ENCODE data around the gene ROGDI.
A peak's percentile ranks its signal among the peaks of the same experiment; 100 is the strongest.

The ROGDI gene

GRCh38 chr16:4813251-4814003 lies 11.0 kb upstream of the ROGDI start:
- no peak for DNase-seq

GRCh38 chr16:4811773-4812172 lies 9.3 kb upstream of the ROGDI start:
- DNase-seq: no peak

GRCh38 chr16:4811242-4811641 lies 8.8 kb upstream of the ROGDI start:
- no peak for DNase-seq

DNA sequence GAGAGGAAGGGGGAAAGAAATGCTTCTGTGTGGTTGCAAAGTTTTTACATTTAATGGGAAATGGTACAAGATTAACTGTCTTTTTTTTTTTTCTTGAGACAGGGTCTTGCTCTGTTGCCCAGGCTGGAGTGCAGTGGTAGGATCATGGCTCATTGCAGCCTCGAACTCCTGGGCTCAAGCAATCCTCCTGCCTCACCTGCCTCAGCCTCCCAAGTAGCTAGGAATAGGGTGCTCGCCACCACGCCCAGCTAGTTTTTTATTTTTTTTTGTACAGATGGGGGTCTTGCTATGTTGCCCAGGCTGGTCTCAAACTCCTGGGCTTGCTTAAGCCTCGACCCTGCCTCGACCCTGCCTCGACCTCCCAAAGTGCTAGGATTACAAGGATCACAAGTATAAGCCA lies 3.8 kb upstream of the ROGDI start:
- DNase-seq: no peak

GRCh38 chr16:4805231-4805630 lies 2.8 kb upstream of the ROGDI start:
- DNase-seq: no peak

GRCh38 chr16:4803898-4804762 lies 1.7 kb upstream of the ROGDI start:
- DNase-seq: no peak

DNA sequence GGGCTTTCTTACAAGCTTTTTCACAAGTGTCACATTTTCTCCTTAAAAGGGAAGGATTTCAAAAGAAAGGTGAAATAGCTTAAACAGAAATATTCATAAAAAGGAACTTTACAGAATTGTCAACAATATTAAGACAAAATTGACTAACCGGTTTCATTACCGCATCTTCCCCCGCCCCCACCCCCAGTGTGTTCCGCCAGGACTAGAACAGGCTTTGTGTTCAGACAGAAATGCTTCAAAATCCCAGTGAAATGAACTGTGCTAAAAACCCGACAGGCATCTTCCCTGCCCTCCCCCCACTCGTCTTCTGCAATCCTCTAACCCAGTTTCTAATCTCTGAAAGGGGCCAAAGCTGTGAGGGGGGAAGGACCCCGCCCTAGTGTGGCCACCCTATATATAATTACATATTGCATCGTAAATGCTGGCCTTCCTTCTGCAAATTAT lies 990 bp upstream of the ROGDI start:
- no peak for DNase-seq

GRCh38 chr16:4802659-4803287 lies 340 bp upstream of the ROGDI start:
- peak; percentile 82 to 83 for DNase-seq

GRCh38 chr16:4801051-4801961 lies 1.1 kb downstream of the ROGDI start:
- DNase-seq: no peak

DNA sequence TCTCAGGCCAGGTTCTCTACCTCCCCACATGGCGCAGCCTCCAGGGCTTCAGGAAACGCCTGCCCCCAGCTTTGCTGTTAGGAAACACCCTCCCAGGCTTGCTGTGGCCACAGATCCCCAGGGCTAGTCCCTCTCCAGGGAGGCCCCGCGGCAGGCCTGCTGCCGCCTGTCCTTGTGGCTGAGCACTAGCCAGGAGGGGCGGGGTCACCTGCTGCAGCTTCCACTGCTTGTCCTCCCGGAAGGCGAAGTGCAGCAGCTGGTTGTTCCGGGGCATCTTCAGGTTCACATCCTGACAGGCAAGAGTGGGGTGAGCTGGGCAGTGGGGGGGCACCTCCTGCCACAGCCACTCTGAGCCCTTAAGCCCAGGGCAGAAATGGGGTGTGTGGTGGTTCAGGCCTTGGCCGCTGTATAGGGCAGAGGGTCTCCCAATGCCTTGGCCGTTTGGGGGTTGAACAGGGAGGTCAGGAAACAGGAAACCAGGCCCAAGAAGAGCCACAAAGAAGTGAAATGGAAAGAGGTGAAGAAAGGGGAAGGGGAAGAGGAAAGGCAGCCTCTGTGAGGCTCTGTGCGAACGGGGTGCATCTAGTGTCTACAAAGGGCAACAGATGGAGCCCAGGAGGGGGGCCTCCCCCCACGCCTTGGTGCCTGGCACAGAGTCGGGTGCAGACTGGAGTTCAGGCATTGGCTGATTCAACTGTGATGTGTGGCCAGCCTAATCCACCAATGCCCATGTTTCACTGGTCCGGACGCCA lies 2.0 kb downstream of the ROGDI start:
- DNase-seq: no peak

- no peak for DNase-seq
Observed at GRCh38 chr16:4799171-4799855, 3.1 kb downstream of the ROGDI start.

DNA sequence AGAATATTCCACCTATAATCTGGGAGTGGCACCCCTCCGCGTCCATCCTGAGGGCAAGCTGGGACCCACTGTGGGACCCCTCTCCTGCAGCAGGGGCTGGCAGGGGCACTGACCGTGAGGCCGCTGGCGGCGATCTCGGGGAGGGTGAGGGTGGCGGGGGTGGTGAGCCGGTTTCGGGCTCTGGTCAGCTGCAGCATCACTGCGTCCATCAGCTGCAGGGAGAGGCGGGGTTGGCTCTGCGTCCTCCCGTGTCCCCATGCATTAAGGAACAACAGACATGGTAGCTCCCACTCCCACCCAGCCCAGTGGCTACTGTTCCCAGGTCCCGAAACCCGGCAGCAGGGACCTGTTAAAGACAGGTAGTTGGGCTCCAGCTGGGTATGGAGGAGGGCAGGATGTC lies 4.0 kb downstream of the ROGDI start:
- DNase-seq: no peak

- DNase-seq: no peak
Observed at GRCh38 chr16:4797805-4798252, 4.6 kb downstream of the ROGDI start.

DNA sequence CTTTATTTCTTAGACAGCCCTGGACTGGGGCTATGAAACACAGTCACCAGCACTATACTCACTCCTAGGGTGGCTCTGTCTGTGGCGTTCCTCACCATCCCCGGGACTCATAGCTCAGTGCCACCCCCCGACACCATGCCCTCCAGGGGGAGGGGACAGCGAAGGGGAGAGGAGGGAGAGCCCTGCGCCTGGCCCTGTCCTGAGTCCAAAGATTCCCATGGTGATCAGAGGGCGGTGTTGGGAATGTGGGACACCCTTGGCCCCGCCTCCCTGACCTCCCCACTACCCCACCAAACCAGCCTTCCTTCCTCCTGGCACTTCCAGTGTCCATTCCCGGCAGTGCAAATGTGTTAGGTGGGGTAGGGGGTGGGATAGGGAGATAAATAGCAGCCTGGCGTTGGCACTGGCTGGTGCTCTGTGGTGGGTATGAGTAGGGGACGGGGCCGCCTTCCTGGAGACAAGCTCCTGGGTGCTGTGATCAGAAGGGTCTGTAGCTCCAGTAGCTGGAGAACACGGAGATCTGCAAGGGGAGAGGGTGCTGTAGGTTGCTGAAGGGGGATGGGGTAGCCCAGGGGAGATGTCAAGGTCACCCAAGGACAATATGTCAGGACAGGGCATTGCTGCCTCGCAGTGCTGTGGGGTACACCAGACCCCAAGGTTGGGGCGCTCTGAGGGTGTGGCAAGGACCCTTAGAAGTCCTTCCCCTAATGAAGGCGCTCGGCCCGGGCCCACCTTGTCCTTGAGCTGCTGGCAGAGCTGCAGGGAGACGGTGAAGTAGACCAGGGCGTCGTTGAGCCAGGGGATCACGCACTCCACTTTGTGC lies 5.2 kb downstream of the ROGDI start:
- DNase-seq: no peak

DNA sequence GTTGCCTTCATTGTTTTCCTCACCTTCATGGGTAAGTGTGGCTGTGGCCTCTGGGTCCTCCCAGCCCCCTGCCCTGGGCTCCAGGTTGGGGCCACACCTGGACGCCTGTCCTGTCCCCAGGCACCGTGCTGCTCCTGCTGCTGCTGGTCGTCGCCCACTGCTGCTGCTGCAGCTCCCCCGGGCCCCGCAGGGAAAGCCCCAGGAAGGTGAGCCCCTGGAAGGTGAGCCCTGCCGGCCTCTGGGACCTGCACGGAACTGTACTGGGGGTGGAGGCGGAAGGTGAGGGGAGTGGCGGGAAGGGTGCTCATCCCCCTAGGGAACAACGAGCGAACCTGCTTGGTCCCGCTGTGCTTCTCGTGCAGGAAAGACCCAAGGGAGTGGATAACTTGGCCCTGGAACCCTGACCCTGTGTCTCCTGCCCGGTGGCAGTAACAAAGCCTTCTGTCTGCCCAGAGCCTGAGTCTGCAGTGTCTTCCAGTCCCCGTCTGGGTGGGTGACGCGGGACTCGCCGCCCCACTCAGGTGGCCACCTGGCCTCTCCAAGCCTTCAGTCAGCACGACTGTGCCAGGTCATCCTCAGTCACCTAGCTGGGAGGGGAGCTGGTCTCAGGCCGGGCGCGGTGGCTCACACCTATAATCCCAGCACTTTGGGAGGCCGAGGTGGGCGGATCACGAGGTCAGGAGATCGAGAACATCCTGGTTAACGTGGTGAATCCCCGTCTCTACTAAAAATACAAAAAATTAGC lies 6.4 kb downstream of the ROGDI start:
- no peak for DNase-seq

DNA sequence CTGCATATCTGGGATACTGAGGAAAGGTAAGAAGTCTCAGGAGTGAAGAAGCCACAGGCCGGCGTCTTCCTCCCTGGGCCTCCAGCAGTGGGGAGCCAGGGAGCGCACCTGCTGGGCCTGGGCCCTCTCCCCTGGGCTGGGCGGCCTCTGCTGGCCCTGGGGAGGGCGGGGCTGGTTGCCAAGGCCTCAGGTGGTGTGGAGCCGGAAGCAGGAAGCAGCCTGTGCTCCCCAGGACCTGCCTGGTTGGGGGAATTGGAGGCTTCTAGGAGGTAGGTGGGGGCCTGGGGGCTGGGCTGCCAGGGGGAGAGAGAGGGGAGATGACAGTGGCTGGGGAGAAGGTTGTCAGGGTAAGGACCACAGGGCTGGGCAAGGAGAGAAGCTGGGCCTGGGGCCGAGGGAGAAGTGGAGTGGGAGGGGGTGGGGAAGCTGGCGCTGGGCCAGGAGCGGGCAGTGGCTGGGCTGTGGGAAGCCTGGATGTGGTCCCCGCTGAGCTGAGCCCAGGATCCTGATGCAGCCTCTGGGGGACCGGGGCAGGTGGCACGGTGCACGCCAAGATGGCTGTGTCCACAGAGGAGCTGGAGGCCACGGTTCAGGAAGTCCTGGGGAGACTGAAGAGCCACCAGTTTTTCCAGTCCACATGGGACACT lies 7.1 kb downstream of the ROGDI start, which contains the start of gene SMIM22:
Gene SMIM22 (plus strand): TSS at position 189 of the 647 bp plus-strand sequence. CDS start 366 bp downstream, at position 555.
- DNase-seq: no peak

DNA sequence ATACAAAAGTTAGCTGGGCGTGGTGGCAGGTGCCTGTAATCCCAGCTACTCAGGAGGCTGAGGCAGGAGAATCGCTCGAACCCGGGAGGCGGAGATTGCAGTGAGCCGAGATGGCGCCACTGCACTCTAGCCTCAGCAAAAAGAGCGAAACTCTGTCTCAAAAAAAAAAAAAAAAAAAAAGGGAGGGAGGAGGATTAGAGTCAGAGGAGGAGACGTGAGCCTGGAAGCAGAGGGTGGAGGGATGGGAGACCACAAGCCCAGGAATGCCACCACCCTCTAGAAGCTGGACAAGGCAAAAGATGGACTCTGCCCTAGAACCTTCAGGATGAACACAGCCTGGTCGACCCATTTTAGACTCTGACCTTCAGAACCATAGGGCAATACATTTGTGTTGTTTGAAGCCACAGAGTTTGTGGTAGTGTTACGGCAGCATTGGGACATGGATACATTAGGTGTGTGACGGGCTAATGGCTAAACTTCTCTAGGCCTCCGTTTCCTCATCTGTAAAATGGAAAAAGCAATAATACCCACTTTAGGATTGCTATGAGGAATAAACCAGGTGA lies 9.4 kb downstream of the ROGDI start:
- no peak for DNase-seq

GRCh38 chr16:4790871-4791270 lies 11.6 kb downstream of the ROGDI start:
- DNase-seq: no peak
